Activated CD4-positive, alpha-beta T cell treated with anti-CD3 and anti-CD28 coated beads, Interleukin-2, amount 10 ng/mL, durations not matched to agents 7 days and 5 days (primary cell): Measurements from ENCODE around the gene SIX3. TPM values are rescaled to one million over a fixed set of nuclear protein-coding genes. Genes with fewer than 3 reads are reported as not detected.

Experiments
- CTCF ChIA-PET: fragments of 350-600 bp; sonication (Branson Sonifier 250); formaldehyde crosslinking; loops from one replicate; lab custom pipeline; 2021; ENCODE audit warnings: antibody characterized with exemption; lab: Charles Lee
- POLR2A ChIA-PET: fragments of 350-600 bp; sonication (Branson Sonifier 250); formaldehyde crosslinking; loops from one replicate; lab custom pipeline; 2021; ENCODE audit warnings: antibody characterized with exemption; lab: Charles Lee
- DNase-seq: peaks from one replicate; pipeline ENCODE4 v3.0.0-alpha.2; 2020
- H3K27ac Mint-ChIP-seq: one replicate; pipeline ENCODE4 v1.8.0; 2021; ENCODE audit warnings: mild to moderate bottlenecking, moderate library complexity, mixed read lengths
- H3K27me3 Mint-ChIP-seq: one replicate; pipeline ENCODE4 v1.8.0; 2021; ENCODE audit warnings: mixed read lengths
- H3K36me3 Mint-ChIP-seq: one replicate; pipeline ENCODE4 v1.8.0; 2021; ENCODE audit warnings: low read depth, mixed read lengths
- H3K4me1 Mint-ChIP-seq: one replicate; pipeline ENCODE4 v1.8.0; 2021; ENCODE audit warnings: mixed read lengths
- H3K4me3 Mint-ChIP-seq: one replicate; pipeline ENCODE4 v1.8.0; 2021; ENCODE audit warnings: mild to moderate bottlenecking, moderate library complexity, mixed read lengths
- H3K9me3 Mint-ChIP-seq: one replicate; pipeline ENCODE4 v1.8.0; 2021; ENCODE audit warnings: mixed read lengths
- total RNA-seq, 2 experiments: library from RNA; stranded (reverse); gene quantifications; one replicate each; pipeline ENCODE4 v1.2.3, GENCODE V29; 2021

The SIX3 gene
- total RNA-seq, 2 experiments from 2014 or later: not detected

DNA sequence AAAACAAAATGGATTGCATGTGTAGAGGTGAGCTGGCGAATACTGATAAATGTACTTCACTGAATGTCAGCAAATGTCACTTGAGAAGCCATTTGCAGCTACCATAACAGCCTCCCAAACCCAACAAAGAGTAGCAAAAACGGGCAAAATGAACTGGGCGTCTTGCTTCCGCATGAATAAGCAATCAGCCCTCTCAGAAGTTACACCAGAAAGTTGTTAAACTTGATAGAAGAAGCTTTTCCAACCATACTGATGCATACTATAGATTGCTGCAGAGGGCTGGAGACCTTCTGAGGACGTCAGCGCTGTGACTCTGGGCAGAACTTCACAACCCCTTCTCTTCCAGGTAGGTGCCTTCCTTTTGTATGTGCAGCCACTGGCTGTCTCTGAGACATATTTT, 18.7 kb upstream of the SIX3 start:
- no peak for DNase-seq
- H3K27me3 Mint-ChIP-seq: peaks cover 73% of the 10 kb centered on the region
- no peaks in the 10 kb centered on the region for H3K36me3 Mint-ChIP-seq
- H3K9me3 Mint-ChIP-seq: no peaks in the 10 kb centered on the region
- POLR2A ChIA-PET: no interaction called here
- H3K4me3 Mint-ChIP-seq: no peak overlapping the region
- no peaks in the 10 kb centered on the region for H3K4me1 Mint-ChIP-seq
- H3K27ac Mint-ChIP-seq: no peak overlapping the region
- CTCF ChIA-PET: interaction anchor here (1.0 to 1.7 kb wide), 2 partner anchors 20 to 117 kb away, joined by 3 read pairs; no protein-coding TSS in a partner anchor

DNA sequence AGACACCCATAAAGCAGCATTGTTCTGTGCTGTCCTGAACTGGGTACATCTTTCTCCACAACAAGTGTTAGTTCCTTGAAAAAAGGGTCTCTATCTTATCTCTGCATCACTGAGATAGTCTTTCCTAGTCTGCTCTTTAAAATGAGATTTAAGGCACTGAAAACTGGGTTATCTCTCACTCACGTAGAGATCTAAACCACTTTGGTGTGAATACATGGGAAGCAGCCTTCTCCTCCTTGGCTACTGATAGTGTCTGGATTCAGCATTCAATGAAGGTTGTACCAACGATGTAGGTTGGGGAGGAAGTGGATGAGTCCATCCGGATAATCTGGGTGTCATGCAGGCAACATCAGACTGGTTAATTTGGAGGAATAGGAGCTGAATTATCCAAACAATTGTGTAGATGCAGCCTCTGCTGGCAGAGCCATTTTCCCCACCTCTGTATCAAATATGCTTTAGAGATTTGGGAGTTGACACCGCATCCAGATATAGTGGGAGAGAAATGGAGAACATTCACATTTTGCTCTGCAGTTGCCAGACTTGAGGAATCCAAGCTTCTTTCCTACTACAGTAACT, 15.9 kb upstream of the SIX3 start:
- POLR2A ChIA-PET: no interaction called here

DNA sequence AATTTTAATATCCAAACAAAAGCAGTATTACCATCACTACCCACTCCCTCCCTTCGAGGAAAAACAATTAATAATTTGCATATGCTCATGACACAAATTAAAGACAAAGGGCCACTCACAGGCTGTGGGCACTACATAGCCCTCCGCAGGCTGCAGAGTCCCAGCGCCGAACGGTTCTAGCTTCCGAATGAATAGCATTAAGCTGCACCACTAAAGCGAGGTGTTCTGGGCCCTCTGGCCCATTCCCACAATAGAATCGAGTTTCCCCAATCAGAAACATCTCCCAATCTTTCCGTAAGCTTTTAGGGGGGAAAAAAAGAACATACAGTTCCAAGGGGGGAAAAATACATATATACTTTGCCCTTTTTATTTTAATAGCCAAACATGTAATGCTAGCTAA, 14.5 kb upstream of the SIX3 start:
- no peak for DNase-seq
- H3K27me3 Mint-ChIP-seq: peaks cover 81% of the 10 kb centered on the region
- H3K27ac Mint-ChIP-seq: no peak overlapping the region
- no peak overlapping the region for H3K4me3 Mint-ChIP-seq
- no peaks in the 10 kb centered on the region for H3K9me3 Mint-ChIP-seq
- peaks cover 5% of the 10 kb centered on the region for H3K36me3 Mint-ChIP-seq
- POLR2A ChIA-PET: no interaction called here
- peaks cover 17% of the 10 kb centered on the region for H3K4me1 Mint-ChIP-seq
- CTCF ChIA-PET: interaction anchor here (1.0 to 1.4 kb wide), 4 partner anchors 13 to 55 kb away, joined by 3 to 4 read pairs (median 3); no protein-coding TSS in a partner anchor

More for the DNA sequence above, 15.9 kb upstream of the SIX3 start:
- CTCF ChIA-PET: interaction anchor here (2.2 kb wide), 1 partner anchor 122 kb away, joined by 7 read pairs; no protein-coding TSS in a partner anchor
- no peak for DNase-seq
- no peaks in the 10 kb centered on the region for H3K9me3 Mint-ChIP-seq
- peaks cover 10% of the 10 kb centered on the region for H3K4me1 Mint-ChIP-seq
- peaks cover 5% of the 10 kb centered on the region for H3K36me3 Mint-ChIP-seq
- H3K4me3 Mint-ChIP-seq: no peak overlapping the region
- H3K27ac Mint-ChIP-seq: no peak overlapping the region
- H3K27me3 Mint-ChIP-seq: peaks cover 75% of the 10 kb centered on the region

DNA sequence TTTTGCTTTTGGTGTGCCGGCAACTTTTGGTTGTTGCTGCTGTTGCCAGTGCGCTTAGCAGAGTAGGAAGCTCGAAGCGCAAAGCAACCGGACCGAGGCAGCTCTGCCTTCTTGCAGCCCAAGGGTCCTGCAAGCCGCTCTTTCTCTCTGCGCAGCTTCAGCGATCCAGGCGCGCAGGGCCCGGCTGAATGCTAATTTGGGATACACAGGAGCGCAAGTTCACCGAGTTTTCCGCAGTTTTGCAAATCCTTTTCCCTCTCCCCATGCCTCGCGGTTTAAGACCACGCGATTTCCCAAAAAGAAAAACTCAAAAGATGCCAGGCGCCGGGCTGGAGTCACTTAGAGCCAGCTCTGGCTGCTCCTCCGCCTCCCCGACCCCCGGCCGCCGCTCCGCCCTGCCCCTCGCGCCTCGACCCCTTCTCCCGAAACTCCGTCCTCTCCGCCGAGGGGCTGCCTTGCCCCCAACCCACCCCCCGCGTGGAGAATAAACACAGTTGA, 13.5 kb upstream of the SIX3 start:
- Mint-ChIP-seq H3K27me3 (peaks cover 86% of the 10 kb centered on the region), H3K36me3 (peaks cover 5% of the 10 kb centered on the region), H3K27ac (peak overlapping the region; percentile 9), H3K4me1 (peaks cover 17% of the 10 kb centered on the region), H3K4me3 (no peak overlapping the region), H3K9me3 (no peaks in the 10 kb centered on the region)
- no peak for DNase-seq
- CTCF ChIA-PET: interaction anchor here (0.8 to 1.4 kb wide), 4 partner anchors 10 to 54 kb away, joined by 3 to 4 read pairs (median 3); no protein-coding TSS in a partner anchor
- POLR2A ChIA-PET: no interaction called here

DNA sequence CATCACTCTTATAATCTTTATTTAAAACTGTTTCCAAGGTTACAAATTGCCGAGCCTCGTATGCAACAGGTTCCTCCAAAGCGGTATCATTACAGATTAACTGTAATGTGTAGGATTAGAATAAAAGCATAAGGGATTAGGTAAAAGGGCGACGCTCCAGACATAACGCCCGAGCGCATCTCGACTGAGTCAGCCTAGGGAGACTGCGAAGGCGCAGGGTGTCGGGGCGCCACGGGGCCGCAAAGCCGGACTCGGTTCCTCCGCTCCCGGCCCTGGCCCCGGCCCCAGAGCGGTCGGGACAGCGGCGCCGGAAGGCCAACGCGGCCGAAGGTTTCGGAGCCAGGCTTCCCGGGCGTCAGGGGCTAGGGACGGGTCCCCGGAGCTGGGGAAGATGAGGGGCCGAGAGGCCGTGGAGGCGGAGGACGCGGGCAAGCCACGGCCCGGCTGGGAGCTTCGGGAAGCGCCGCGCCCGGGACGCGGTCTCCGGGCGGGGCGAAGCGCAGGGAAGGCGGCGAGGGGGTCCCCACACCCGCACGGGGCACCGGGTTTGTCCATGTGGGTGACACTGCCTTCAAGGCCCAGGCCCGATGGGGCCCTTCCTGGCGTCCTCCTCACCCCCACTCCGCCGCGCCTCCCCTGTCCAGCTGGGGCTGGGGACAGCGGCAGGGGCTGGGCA, 12.9 kb upstream of the SIX3 start:
- no peaks in the 10 kb centered on the region for H3K9me3 Mint-ChIP-seq
- ChIA-PET CTCF (no interaction called here), POLR2A (no interaction called here)
- H3K36me3 Mint-ChIP-seq: peaks cover 5% of the 10 kb centered on the region
- H3K4me3 Mint-ChIP-seq: no peak overlapping the region
- H3K27ac Mint-ChIP-seq: no peak overlapping the region
- H3K4me1 Mint-ChIP-seq: peaks cover 19% of the 10 kb centered on the region
- peaks cover 86% of the 10 kb centered on the region for H3K27me3 Mint-ChIP-seq
- DNase-seq: no peak

DNA sequence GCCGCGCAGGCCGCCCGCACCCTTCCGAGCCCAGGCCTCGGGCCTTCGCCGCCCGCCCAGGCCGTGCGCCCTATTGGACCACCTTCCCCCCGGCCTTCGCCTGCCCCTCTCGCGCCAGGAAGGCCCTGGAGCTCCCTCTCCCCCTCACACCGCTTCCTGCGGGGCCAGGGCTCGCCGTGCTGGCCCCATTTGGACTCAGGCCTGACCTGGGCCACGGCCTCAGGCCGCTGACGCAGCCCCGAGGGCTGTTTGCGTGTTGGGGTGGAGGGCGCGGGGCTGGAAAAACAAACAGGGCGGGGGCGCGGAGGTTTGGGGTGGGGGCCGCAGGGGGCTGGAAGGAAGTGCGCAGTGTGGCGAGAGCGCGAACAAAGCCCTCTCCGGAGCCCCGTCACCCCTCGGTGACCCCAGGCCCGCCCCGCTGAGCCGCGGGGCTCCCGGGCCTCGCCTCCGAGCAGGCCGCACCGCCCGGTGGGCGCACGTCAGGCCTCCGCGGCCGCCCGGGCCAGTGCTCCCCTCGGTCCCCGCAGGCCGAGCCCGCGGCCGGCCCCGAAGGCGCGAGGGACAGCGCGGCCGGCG, 12.3 kb upstream of the SIX3 start:
- H3K27ac Mint-ChIP-seq: no peak overlapping the region
- H3K36me3 Mint-ChIP-seq: peaks cover 5% of the 10 kb centered on the region
- peaks cover 85% of the 10 kb centered on the region for H3K27me3 Mint-ChIP-seq
- ChIA-PET CTCF (no interaction called here), POLR2A (no interaction called here)
- H3K9me3 Mint-ChIP-seq: no peaks in the 10 kb centered on the region
- peaks cover 19% of the 10 kb centered on the region for H3K4me1 Mint-ChIP-seq
- DNase-seq: no peak
- no peak overlapping the region for H3K4me3 Mint-ChIP-seq

DNA sequence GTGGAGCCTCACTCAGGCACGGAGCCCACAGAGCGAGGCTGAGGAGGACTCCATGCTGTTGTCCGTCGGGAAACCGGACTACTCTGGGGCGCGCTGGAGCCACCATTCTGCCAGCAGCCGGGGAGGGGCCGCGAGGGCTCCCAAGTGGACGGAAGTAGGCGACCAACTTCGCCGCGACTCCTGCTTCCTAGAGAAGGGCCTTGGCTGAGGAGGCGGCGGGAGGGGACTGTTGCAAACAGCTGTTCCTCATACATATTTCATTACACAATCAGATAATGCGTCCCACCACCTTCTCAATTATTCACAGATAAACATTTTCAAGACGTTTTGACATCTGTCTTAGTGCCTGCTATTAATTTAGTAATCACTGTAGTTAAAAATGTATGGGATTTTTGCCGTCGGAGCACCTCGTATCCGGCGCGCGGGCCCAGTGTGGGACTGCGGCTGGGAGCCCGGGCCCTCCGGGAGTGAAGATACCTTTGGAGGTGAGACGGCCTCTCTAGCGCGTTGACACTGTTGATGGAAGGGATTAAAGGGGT, 11.7 kb upstream of the SIX3 start:
- H3K27me3 Mint-ChIP-seq: peaks cover 85% of the 10 kb centered on the region
- H3K9me3 Mint-ChIP-seq: no peaks in the 10 kb centered on the region
- H3K27ac Mint-ChIP-seq: peak overlapping the region; percentile 46
- CTCF ChIA-PET: interaction anchor here (1.1 kb wide), 1 partner anchor 10 kb away, joined by 3 read pairs; no protein-coding TSS in a partner anchor
- H3K36me3 Mint-ChIP-seq: peaks cover 5% of the 10 kb centered on the region
- H3K4me1 Mint-ChIP-seq: peaks cover 19% of the 10 kb centered on the region
- DNase-seq: no peak
- POLR2A ChIA-PET: no interaction called here
- peak overlapping the region; percentile 44 for H3K4me3 Mint-ChIP-seq

DNA sequence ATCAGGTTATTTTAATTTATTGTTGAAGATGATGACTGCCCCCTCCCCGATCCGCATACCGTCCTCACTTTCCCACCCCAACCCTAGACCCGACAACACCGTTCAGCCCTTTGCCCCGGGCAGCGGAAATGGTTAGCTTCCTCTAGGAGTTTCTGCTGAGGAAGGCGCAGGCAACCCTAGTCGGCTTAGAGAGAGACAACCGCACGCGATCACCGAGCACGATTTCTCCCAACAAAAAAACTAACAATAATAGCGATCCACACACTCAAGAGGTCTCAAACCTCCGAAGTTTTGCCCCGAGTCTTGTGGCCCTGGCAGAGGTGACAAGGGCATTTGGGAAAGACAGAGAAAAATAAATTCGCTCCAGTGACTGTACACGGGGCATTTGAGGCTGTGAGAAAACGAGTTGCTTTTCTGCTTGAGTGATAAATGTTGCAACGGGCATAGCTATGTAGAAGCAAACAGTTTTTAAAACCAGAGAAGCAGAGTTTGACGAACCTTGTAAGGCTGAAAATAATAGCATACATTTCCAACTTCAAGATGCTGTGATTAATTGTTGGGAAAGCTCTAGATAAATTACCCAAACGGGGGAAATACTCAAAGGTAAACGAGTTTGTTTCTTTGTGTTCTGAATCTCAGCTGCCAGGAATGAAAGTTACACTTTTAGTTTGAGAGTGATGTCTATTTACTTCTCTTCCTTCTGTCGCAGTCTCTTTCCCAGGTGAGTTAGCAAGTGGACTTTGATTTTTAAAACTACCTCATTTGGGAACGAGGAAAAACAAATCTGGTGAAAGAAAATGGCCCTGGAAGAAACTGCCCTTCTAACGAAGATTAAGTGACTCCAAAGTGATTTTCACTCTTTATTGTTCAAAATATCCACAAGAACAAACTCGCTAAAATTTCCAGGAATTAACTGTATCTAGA, 11.0 kb upstream of the SIX3 start:
- Mint-ChIP-seq H3K4me3 (peak overlapping the region; percentile 44), H3K27me3 (peaks cover 83% of the 10 kb centered on the region), H3K4me1 (peaks cover 19% of the 10 kb centered on the region), H3K9me3 (no peaks in the 10 kb centered on the region), H3K27ac (peak overlapping the region; percentile 9), H3K36me3 (peaks cover 5% of the 10 kb centered on the region)
- no peak for DNase-seq
- POLR2A ChIA-PET: no interaction called here
- CTCF ChIA-PET: interaction anchor here (1.0 to 1.1 kb wide), 2 partner anchors 10 to 25 kb away, joined by 3 read pairs; no protein-coding TSS in a partner anchor

DNA sequence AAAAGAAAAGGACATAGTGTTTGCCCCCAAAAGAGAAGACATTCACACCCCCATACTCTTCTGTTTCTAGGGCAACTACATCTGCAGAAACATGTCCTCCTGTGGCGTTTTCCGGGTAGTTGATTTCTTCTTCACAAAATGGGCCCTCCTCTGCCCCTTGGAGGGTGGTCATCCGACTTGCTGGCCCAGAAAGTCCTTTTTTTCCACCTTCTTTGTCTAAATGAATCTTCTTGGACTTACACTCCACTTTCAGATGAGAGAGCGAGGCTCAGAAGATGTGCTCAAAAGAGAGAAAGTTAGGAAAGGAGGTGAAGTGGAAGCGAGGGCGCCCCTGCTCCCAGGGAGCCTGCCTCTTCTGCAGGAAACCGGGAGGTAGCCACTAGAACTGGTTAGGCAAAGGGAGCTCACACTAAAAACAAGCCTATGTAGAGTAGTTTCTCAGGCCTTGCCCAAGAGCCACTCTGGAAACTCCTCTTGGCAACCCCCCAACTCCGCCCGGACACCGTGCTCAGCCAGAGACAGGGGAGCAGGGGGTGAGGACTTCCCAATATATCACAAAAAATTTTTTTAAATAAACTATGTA, 10.2 kb upstream of the SIX3 start:
- no peak overlapping the region for H3K27ac Mint-ChIP-seq
- peaks cover 19% of the 10 kb centered on the region for H3K4me1 Mint-ChIP-seq
- ChIA-PET POLR2A (no interaction called here), CTCF (interaction anchor here (1.0 to 1.1 kb wide), 2 partner anchors 9 to 24 kb away, joined by 3 read pairs; no protein-coding TSS in a partner anchor)
- H3K36me3 Mint-ChIP-seq: peaks cover 5% of the 10 kb centered on the region
- no peaks in the 10 kb centered on the region for H3K9me3 Mint-ChIP-seq
- H3K27me3 Mint-ChIP-seq: peaks cover 80% of the 10 kb centered on the region
- DNase-seq: no peak
- H3K4me3 Mint-ChIP-seq: no peak overlapping the region

DNA sequence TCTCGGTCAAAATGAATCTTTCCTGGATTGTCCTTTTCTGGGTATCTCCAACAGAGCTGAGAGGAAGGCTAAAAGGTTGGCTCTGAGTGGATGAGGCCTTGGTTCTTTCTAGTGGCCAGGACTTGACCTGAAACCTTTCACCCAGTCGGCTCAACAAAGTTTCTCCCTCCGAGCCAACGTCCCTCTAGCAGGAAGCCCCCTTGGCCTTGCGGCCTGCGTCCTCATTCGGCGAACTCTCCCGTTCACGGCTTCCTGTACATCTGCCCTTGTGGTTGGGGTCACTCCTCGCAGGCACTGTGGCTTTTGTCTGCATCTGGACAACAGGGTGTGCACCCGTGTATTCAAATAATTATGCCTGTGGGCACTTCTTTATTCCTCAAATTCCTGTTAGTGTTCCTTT, 9.4 kb upstream of the SIX3 start:
- H3K4me1 Mint-ChIP-seq: peaks cover 19% of the 10 kb centered on the region
- H3K9me3 Mint-ChIP-seq: no peaks in the 10 kb centered on the region
- ChIA-PET POLR2A (no interaction called here), CTCF (interaction anchor here (1.0 kb wide), 2 partner anchors 18 to 24 kb away, joined by 3 to 4 read pairs; no protein-coding TSS in a partner anchor)
- H3K36me3 Mint-ChIP-seq: peaks cover 5% of the 10 kb centered on the region
- DNase-seq: no peak
- H3K4me3 Mint-ChIP-seq: no peak overlapping the region
- H3K27ac Mint-ChIP-seq: no peak overlapping the region
- peaks cover 82% of the 10 kb centered on the region for H3K27me3 Mint-ChIP-seq

DNA sequence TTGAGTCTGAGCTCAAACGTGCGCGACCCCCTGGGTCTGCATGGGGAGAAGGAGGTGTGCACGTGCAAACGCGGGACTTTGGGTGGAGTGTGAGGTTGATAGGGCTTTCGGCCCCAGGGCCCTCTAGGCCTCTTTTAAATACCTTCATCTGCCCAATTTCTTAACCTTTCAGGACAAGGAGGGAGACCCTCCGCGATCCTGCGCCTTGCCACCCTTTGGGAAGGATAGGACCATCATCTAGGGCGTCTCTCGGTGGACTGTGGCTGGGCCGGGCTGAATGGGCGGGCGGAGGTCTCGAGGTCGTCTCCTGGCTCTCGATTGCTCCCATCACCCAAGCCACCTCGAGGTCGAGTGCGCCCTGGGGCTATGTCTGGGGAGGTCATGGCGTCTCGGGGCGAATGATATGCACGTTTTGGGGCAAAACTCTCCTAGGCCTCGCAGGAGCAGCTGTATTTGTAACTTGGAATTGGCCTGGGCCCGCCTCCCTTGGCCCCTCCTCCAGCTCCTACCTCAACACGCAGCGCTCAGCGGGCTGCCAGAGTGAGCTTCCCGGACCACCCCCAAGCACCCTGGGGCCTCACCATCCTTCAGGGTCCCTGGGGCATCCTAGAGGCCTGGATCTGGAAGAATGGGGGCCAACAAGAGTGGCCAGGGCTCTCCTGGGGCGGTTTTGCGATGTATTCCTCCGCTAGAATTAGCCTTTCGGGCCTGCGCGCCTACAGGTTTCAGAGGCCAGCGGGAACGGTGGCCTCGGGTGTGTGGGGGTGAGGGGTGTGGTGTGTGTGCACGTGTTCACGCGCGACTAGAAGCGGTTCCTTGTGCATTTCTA, 8.7 kb upstream of the SIX3 start:
- Mint-ChIP-seq H3K4me1 (peaks cover 19% of the 10 kb centered on the region), H3K36me3 (peaks cover 5% of the 10 kb centered on the region), H3K4me3 (no peak overlapping the region), H3K27ac (no peak overlapping the region), H3K27me3 (peaks cover 81% of the 10 kb centered on the region), H3K9me3 (no peaks in the 10 kb centered on the region)
- DNase-seq: no peak
- ChIA-PET POLR2A (no interaction called here), CTCF (interaction anchor here (1.0 kb wide), 2 partner anchors 17 to 23 kb away, joined by 3 to 4 read pairs; no protein-coding TSS in a partner anchor)
